ENCODE results near the gene ROBO1. TPM values are rescaled to one million over a fixed set of nuclear protein-coding genes. Genes with fewer than 3 reads are reported as not detected.

ROBO1 gene
- total RNA-seq, 4 donors from 2014 or later = 8.6 to 26.3 (median 16.6) TPM

- TF ChIP-seq POLR2A (IDR thresholded peaks at IDR 0.05) = no peak
- TF ChIP-seq CTCF (IDR thresholded peaks at IDR 0.05) = no peak
- no peaks in the 10 kb centered on the region for H3K4me1 ChIP-seq
- WGBS, 2 donors = 76 to 78% methylated on average over 2 of the region's 2 CpGs
- no peak for DNase-seq
- H3K9me3 ChIP-seq = no peaks in the 10 kb centered on the region
- no peaks in the 10 kb centered on the region for H3K36me3 ChIP-seq
- H3K27me3 ChIP-seq = no peaks in the 10 kb centered on the region
- intact Hi-C loops (cut with DNase I) = no loop called here
- no peak overlapping the region for H3K4me3 ChIP-seq (replicated peaks in 1 of 3)
- H3K27ac ChIP-seq = no peak overlapping the region
Measured at GRCh38 chr3:79217096-79217495, 550.7 kb downstream of the ROBO1 start.

- no peaks in the 10 kb centered on the region for H3K27me3 ChIP-seq
- WGBS, 2 donors = 43 to 61% methylated on average over 4 of the region's 4 CpGs
- no peak for TF ChIP-seq POLR2A (IDR thresholded peaks at IDR 0.05)
- TF ChIP-seq CTCF (IDR thresholded peaks at IDR 0.05) = no peak
Measured at GRCh38 chr3:79215286-79215685, 552.5 kb downstream of the ROBO1 start.

GRCh38 chr3:79211586-79212359 lies 556.0 kb downstream of the ROBO1 start:
- Histone ChIP-seq H3K27ac (no peak overlapping the region), H3K27me3 (no peaks in the 10 kb centered on the region), H3K4me1 (no peaks in the 10 kb centered on the region), H3K9me3 (no peaks in the 10 kb centered on the region), H3K36me3 (no peaks in the 10 kb centered on the region), H3K4me3 (replicated peaks in 1 of 3) (no peak overlapping the region)
- DNase-seq = no peak
- WGBS, 2 donors = 79 to 84% methylated on average over 12 of the region's 12 CpGs
- intact Hi-C loops (cut with DNase I) = no loop called here
- no peak for TF ChIP-seq CTCF (IDR thresholded peaks at IDR 0.05)
- TF ChIP-seq POLR2A (IDR thresholded peaks at IDR 0.05) = no peak

More at GRCh38 chr3:79215286-79215685, 552.5 kb downstream of the ROBO1 start:
- no peak for DNase-seq
- intact Hi-C loops (cut with DNase I) = no loop called here
- Histone ChIP-seq H3K4me1 (no peaks in the 10 kb centered on the region), H3K9me3 (no peaks in the 10 kb centered on the region), H3K27ac (no peak overlapping the region), H3K4me3 (replicated peaks in 1 of 3) (no peak overlapping the region), H3K36me3 (no peaks in the 10 kb centered on the region)

GRCh38 chr3:79204351-79204750 lies 563.4 kb downstream of the ROBO1 start:
- H3K4me1 ChIP-seq = no peaks in the 10 kb centered on the region
- H3K27me3 ChIP-seq = no peaks in the 10 kb centered on the region
- 83 to 89% methylated on average over 3 of the region's 3 CpGs for WGBS, 2 donors
- DNase-seq = no peak
- H3K9me3 ChIP-seq = no peaks in the 10 kb centered on the region
- intact Hi-C loops (cut with DNase I) = no loop called here
- no peak for TF ChIP-seq POLR2A (IDR thresholded peaks at IDR 0.05)
- no peak for TF ChIP-seq CTCF (IDR thresholded peaks at IDR 0.05)
- H3K36me3 ChIP-seq = no peaks in the 10 kb centered on the region
- no peak overlapping the region for H3K27ac ChIP-seq
- H3K4me3 ChIP-seq (replicated peaks in 1 of 3) = no peak overlapping the region

- 32 to 39% methylated on average over 3 of the region's 3 CpGs for WGBS, 2 donors
- intact Hi-C loops (cut with DNase I) = no loop called here
- Histone ChIP-seq H3K4me3 (replicated peaks in 1 of 3) (no peak overlapping the region), H3K36me3 (no peaks in the 10 kb centered on the region), H3K4me1 (no peaks in the 10 kb centered on the region), H3K27ac (no peak overlapping the region), H3K9me3 (no peaks in the 10 kb centered on the region), H3K27me3 (no peaks in the 10 kb centered on the region)
- no peak for DNase-seq
- no peak for TF ChIP-seq CTCF (IDR thresholded peaks at IDR 0.05)
- no peak for TF ChIP-seq POLR2A (IDR thresholded peaks at IDR 0.05)
Measured at GRCh38 chr3:79203144-79203519, 564.7 kb downstream of the ROBO1 start.

Data from thyroid gland (tissue), 4 donors.